HuH-7 (cell line): Measurements from ENCODE around the gene BCL11B.
"Not testable (repeated sequence)": the region's sequence is repeated elsewhere in the genome, so short reads cannot be mapped to it uniquely, and the experiment has no call there.

Experiments used
- DNase-seq: peaks from one replicate; pipeline ENCODE4 v3.0.0; 2011; ENCODE audit warnings: low spot score

Gene BCL11B

GRCh38 chr14:99199846-99200653 is 71.9 kb downstream of the BCL11B start:
- DNase-seq: no peak

DNA sequence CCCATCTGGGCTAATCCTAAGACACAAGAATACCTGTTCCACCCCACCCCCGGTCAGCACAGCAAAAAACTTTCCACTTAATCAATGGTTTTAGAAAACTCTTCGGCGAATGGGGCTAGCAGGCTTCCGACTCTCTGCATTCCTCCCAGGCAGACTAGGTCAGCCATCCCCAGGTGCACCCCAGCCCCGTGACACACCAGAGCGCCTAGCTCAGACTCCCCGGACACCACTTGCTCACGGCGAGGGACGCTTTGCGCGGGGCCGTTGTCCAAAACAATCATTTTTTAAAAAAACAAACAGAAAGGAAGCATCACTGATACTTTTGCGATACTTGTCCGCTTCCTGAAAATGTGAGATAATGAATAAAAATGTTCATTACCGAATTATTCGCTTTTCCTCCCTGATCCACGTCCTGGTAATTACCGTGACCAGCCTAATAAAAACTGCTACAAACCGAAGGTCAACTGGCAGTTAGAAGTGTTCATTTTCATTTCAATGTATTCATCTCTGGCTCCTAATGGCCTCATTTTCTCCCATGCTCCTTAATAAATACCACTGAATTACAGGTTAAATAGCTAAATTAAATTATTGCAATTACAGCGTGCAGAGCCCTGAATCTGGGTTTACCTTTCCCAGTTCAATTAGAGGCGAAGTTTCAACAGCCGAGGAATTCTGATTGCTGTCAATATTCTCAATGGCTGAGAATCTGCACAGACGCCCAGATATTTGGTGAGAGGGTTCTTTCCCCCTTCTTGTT is 73.1 kb downstream of the BCL11B start:
- no peak for DNase-seq

DNA sequence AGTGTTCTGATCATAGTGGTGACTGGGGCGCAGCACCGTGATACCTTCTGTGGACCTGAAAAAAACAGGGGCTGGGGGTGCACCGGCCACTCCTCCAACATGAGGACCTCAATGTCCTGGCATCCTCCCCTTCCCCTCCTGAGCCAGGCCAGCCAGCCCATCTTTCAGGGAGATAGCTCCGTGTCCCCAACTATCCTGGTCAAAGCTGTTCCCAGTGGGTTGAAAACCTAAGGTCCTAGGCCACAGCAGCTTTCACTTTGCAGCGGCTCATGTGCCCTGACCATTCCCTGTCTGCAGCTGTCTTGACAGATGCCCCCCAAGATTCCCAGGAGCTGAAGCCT is 75.7 kb downstream of the BCL11B start:
- no peak for DNase-seq

DNA sequence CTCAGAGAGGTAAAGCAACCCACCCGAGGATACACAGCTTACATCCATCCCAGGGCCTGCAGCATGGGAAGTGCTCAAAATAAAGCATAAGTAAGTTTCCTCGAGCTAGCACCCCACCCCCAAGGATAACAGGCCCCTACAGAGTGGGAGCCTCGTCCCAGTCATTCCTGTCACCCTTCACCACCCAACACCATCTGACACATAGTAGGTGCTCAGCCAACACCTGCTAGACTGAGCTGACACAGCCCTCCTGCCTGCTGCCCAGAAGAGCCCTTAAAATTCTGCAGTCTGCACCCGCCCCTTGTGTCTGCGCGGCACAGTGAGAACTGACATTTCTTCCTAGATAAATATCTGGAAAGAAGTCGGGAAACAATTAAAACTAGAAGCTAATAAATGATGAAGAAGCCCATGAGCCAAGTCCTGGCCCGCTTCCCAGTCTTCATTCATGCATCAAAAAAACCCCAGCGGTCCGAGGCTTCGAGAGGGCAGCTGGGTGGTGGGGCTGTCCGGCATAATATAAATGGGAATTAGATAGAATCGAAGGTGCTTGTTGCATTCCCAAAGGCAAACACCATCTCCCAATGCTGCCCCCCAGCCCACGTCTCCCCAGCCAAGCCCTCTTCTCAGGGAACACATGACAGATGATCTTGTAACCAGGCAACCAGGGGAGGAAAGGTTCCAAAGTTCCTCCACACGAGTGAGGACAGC is 76.2 kb downstream of the BCL11B start:
- DNase-seq: no peak

GRCh38 chr14:99194736-99195135 is 77.3 kb downstream of the BCL11B start:
- no peak for DNase-seq

DNA sequence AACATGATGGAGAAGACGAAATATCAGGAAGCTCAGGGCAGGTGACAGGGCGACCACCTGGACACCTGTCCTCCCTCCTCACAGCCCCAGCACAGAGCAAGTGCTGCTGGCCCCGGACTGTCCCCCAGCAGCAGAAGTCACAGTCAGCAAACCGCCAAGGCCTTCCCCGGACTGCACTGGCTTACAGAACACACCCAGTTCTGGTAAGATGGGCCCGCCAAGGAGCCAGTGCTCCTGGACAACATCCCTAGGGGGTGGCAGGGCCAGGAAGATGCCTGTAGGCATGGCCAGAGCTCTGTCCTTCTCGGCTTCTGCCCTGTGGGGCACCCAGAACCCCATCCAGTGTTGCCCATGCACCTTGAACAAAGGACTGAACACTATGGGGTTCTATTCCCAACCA is 77.9 kb downstream of the BCL11B start:
- no peak for DNase-seq

DNA sequence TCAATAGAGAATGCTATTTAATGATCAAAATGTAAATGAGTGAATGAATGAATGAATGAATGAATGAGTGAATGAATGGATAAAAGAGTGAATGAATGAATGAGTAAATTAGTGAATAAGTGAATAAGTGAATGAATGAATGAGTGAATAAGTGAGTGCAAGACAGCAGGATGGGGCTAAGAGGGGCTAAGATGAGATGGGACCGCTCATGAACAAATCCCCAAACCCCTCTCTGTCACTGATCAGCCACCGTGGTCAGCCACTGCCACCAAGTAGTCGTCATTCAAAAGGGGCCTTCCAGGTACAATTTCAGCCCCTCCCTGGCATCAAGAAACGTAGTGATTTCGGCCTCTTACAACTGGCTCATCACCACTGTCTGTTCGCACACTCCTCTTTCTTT is 79.2 kb downstream of the BCL11B start:
- DNase-seq: no peak

GRCh38 chr14:99192028-99192621 is 79.9 kb downstream of the BCL11B start:
- DNase-seq: no peak

DNA sequence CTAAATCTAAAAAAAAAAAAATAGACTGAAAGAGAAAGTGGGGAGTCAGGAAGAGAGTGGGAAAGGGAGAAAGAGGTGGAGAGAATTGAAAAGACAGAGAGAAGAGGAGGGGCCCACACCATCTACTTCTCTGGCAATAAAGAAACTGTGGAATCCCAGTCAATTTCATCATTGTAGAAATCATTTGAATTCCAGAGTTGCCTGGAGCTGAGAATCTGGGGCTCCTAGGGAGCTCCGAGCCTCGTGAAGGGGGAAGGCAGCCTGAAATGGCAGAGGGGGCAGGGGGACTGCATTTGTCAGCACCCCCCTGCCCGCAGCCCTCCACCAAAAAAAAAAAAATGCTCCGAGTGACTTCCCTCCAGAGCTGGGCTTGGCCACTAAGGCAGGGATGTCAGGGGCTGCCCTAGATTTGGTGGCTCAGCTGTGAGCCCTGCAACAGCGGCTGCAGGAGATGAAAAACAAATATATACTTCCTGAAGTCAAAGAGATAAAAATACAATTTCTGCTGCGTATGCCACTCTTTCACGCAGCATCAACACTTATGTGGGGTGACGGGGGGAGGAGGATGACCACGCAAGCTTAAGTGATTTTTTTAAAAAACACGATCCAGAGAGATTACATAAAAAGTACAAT is 80.5 kb downstream of the BCL11B start:
- DNase-seq: no peak

DNA sequence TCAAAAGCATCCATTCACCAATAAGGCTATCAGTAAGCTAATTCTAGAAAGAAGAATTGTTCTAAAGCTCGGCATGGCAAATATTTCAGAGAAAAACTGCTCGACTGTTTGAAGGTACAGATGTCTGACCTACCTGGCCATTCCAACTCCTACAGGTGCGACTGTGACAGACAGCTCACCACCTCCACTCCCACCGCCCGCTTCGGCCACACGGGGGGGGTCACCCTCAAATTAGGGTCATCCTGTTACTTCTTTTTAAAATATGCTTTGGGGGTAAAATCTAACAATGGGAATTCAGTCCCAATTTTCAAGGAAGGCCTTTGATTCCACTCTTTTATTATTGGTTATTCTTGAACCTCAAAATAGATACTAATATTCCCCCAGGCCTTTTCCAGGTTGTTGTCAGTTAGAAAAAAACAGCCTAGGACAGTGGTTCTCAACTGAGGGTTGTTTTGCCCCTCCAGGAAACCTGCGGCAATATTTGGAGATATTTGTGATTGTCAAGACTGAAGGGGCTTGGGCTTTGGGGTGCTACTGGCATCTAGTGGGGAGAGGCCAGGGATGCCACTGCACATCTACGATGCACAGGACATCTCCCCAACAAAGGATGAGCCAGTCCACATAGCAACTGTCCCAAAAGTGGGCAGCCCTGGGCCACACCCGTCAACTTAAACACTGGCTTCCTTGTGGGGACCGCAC is 81.2 kb downstream of the BCL11B start:
- no peak for DNase-seq

- no peak for DNase-seq
These were observed 82.7 kb downstream of the BCL11B start for GRCh38 chr14:99189201-99189801.

DNA sequence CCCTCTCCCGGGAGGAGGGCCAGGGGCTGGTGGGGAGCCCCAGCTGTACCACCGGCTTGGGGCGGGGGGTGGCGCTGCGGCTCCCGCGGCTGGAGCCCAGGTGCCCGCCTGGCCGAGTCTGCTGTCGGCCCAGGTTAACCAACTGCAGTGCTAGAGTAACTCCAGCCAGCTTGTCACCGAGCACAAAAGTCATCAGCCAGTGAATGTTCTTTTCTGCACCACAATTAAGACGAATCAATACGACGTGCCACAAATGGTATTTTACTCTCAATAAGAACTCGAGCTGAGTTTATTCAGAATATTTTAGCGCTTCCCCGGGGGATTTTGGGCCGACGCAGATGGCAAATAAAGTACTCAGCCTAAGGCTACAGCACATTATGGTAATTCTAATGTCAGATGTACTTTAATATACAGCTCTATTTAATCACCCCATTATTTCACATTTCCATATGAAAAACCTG is 83.2 kb downstream of the BCL11B start:
- no peak for DNase-seq

DNA sequence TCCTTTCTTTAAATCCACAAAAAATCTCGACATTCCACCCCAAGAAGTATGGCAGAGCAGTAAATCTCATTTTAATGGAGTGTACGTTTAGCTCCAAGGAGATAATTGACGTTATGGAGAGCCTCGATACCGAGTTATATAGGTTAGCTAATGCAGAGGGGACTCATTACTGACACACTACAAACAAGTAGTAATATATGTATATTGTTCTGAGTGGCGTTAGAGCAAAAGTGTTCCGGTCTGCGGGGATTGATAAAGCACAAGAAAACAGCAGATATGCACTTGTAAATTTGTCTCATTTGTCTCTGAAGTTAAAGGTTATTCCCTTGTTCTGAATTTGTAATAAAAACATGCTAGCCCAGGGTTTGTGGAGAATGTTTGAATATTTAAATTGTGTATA is 84.1 kb downstream of the BCL11B start:
- no peak for DNase-seq

- DNase-seq: no peak
These were observed 84.9 kb downstream of the BCL11B start for GRCh38 chr14:99186956-99187690.

GRCh38 chr14:99186336-99186735 is 85.7 kb downstream of the BCL11B start:
- not testable (repeated sequence) for DNase-seq

GRCh38 chr14:99185436-99186068 is 86.4 kb downstream of the BCL11B start:
- no peak for DNase-seq

- no peak for DNase-seq
These were observed 88.3 kb downstream of the BCL11B start for GRCh38 chr14:99183716-99184115.

DNA sequence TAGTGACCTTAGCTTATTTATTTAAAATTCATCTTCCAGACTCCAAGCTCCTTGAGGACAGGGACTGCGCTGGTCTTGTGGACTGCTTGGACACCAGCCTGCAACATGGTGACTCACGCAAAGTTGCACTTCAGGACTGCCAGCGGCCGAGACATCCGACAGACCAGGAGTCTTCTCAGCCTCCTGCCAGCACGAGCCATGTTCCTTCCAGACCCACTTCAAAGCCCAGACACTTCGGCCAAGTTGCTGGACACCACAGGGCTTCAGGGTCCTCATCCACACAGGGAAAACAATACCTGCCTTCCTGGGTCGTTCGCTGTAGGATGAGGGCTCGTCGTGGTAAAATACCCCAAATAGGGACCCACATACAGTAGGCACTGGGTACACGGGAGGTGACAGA is 88.7 kb downstream of the BCL11B start:
- no peak for DNase-seq

DNA sequence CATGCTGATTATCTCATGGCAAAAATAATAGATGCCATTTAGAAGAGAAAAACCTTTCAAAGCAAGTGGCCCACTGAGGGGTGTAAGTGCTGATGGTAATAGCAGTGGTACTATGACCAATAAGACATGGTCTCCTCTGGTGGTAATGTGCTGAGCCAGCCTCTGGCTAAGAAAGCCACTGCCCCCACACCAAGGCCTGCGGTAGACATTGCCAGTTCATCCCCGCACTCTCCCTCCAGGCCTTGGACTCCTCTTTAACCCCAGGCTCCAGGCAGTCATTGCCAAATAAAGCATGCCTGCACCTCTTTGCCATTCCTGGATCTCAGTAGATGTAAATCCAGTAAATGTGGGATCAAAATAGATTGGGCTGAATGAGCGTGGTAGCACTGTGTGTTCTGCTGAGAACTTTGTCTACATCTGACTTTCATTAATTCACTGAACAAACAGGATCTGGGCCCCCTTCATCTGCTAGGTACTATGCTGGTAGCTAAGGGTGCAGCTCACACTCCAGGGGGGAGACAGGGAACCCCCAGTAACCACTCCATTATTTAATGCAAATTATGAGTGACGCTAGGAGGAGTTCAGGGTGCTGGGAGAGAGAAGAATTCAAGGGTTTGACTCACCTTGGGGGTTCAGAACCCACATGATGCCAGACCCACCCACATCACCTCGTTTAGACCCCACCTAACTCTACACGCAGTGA is 89.3 kb downstream of the BCL11B start:
- DNase-seq: no peak
